GM19372 (cell line): ENCODE results near the gene LOXHD1.

ENCODE experiments used
- ATAC-seq: cut with Tn5 transposase; IDR thresholded peaks from one replicate; pipeline ENCODE4 v1.9.1; 2021; ENCODE audit warnings: mild to moderate bottlenecking, low read depth, moderate library complexity; ENCODE audit not compliant: unreplicated experiment

The LOXHD1 gene

GRCh38 chr18:46459789-46460455 lies 197.1 kb downstream of the LOXHD1 start:
- ATAC-seq = no peak

GRCh38 chr18:46458472-46458871 lies 198.5 kb downstream of the LOXHD1 start:
- ATAC-seq = no peak

DNA sequence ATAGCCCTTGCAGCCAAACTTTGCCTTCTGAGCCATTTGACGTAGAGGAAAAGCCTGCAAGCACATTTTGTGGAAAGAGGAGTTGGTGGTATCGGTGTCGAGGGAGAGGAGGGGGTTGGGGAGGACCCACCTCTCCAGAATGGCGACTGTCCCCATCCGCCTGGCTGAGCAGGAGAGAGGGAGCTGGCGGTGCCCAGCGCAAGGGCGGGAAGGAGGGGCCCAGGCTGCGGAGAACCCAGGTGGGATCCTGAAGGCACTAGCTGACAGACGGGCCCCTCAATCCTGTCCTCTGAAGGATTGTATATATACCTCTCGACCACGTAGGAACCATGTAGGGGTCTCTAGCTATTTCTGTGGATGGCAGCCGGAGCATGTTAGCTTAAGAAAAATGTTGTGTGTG lies 200.3 kb downstream of the LOXHD1 start:
- ATAC-seq = no peak

GRCh38 chr18:46452820-46453219 lies 204.2 kb downstream of the LOXHD1 start:
- ATAC-seq = no peak

DNA sequence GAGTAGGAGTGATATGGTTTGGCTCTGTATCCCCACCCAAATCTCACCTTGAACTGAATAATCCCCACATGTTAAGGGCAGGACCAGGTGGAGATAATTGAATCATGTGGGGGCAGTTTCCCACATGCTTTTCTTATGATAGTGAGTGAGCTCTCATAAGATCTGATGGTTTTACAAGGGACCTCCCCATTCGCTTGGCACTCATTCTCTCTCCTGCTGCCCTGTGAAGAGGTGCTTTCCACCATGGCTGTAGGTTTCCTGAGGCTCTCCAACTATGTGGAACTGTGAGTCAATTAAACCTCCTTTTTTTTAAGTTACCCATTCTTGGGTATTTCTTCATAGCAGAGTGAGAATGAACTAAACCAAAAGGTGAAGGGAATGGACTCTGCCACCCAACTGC lies 207.5 kb downstream of the LOXHD1 start:
- ATAC-seq = no peak

DNA sequence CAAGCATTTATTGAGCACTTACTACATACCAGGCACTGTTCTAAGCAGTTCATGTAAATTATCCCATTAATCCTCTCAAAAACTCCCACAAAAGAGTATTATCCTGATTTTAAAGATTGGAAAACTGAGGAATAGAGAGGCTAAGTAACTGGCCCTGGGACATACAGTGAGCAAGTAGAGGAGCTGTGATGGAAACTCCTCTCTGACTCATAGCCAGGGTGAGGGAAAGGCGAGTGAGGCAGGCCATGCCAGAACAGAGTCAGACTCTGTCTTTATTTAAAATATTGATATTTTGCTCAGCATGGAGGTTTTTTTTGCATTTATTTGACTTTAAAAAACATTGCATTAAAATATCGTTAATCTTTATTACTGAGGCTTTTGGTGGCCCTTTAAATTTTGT lies 208.0 kb downstream of the LOXHD1 start:
- no peak for ATAC-seq

- ATAC-seq = no peak
Observed at GRCh38 chr18:46448347-46448746, 208.7 kb downstream of the LOXHD1 start.

DNA sequence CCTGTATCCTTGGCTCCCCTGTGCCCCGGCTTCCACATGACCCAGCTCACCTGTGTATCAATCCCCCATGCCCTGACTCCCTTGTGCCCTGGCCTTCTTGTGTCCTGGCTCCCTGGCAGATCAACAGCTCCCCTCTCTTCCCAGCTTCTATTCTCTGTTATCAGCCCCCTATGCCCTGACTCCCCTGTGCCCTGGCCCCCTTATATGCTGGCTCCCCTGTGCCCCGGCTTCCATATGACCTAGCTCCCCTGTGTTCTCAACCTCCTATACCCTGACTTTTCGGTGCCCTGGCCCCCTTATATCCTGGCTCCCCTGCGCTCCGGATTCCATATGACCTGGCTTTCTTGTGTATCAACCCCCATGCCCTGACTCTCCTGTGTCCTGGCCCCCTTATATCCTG lies 209.2 kb downstream of the LOXHD1 start:
- ATAC-seq = no peak

- ATAC-seq = no peak
Observed at GRCh38 chr18:46447323-46447722, 209.7 kb downstream of the LOXHD1 start.

GRCh38 chr18:46445522-46446313 lies 211.3 kb downstream of the LOXHD1 start:
- ATAC-seq = no peak

GRCh38 chr18:46439037-46439436 lies 218.0 kb downstream of the LOXHD1 start:
- no peak for ATAC-seq

GRCh38 chr18:46437061-46437460 lies 220.0 kb downstream of the LOXHD1 start:
- no peak for ATAC-seq

GRCh38 chr18:46436621-46437020 lies 220.4 kb downstream of the LOXHD1 start:
- no peak for ATAC-seq

DNA sequence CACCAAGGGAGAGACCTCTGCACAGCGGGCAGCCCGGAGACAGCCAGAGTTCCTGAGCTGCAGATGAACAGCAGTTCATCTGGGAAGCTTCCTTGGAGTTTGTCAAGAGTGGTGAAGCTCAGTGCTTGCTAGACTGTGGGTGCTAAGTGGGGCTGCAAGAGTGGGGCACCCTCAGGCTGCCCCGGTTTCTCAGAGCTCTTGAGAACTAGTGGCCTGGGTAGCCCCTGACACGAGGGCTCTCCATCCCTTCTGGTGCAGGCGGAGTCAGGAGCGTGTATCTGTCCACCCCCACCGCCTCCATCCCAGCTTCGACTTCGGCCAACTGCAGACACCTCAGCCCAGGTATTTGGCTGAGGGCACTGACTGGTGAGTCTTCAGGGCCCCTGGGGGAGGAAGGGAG lies 222.0 kb downstream of the LOXHD1 start:
- no peak for ATAC-seq

GRCh38 chr18:46434629-46435028 lies 222.4 kb downstream of the LOXHD1 start:
- ATAC-seq = no peak

- ATAC-seq = no peak
Observed at GRCh38 chr18:46433121-46433826, 223.7 kb downstream of the LOXHD1 start.

DNA sequence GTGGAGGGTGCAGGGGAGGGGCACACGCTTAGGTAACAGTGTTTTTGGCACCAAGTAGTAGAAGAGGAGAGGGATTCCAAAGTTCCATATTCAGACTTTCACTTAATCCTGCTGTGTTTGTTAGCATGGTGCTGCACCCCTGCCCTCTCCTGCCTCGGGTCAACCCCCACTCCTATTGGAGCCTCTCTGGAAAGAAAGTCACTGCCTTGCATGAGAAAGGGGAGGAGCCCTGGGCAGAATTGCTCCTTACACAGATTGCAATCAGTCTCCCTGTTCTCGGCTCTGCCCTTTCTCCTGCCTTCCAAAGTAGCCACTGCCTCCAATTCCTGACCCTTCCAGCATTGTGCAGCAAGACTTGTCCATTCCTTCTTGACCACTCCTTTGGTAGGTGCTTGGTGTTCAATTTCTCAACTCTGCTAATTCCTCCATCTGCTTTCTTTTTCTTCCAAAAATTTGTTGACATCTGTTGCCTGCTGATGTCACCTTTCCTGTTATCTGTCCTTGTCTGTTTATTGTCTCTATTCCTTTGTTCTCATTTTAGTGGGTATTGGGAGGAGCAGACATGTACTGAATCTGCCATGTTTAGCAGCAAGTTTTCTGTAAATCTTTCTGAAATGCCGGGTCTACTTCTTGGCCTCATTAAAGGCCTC lies 225.4 kb downstream of the LOXHD1 start:
- no peak for ATAC-seq

GRCh38 chr18:46429649-46430224 lies 227.3 kb downstream of the LOXHD1 start:
- ATAC-seq = no peak

DNA sequence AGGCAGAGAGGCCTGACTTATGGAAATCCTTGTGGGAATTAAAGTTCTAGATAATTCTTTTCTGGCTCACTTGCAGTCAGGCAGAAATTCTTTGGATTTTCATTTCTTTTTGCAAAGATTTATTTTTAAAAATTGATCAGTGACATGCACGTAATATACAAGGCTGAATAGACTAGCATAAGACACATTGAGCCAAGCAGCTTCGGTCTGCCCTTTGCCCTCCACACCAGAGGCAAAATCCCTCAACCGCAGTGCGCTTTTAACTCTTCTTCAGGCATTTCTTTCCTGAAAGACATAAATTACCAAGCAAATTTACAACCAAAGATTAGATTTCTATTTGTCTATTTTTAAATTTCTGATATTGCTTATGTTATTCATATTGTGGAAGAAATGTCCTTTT lies 227.9 kb downstream of the LOXHD1 start:
- ATAC-seq = no peak

- no peak for ATAC-seq
Observed at GRCh38 chr18:46428368-46428767, 228.7 kb downstream of the LOXHD1 start.
